A549 (cell line): ENCODE data around the gene LRIT2. TPM values are rescaled to one million over a fixed set of nuclear protein-coding genes. Genes with fewer than 3 reads are reported as not detected.

ENCODE experiments used
- ATAC-seq, 2 experiments: fragments of 200-7000 bp in 1 of 2; fragments of >200 bp in 1 of 2; cut with Nextera tagmentation in 1 of 2; cut with Tn5 transposase in 1 of 2; 3 replicates each; pipeline versions ENCODE4 v1.8.0 to v1.9.1; 2018 to 2020; ENCODE audit warnings: mild to moderate bottlenecking in 1 of 2, moderate library complexity in 1 of 2
- CTCF ChIA-PET: fragments of 300-600 bp; sonication (Branson Sonifier 250); formaldehyde crosslinking; extraction: SDS; loops from one replicate; lab custom pipeline; 2021; ENCODE audit warnings: antibody characterized with exemption, inconsistent platforms; lab: Yijun Ruan, JAX
- POLR2A ChIA-PET: fragments of 350-600 bp; formaldehyde crosslinking; extraction: SDS; loops from one replicate; lab custom pipeline; 2021; ENCODE audit warnings: antibody characterized with exemption, inconsistent platforms; lab: Yijun Ruan, JAX
- DNase-seq, 2 experiments: peaks; one replicate each; pipeline versions ENCODE4 v3.0.0 to v3.0.0-alpha.2; 2011 to 2016; ENCODE audit warnings: low read depth in 1 of 2, low spot score in 1 of 2
- FAIRE-seq: peaks from 2 replicates; lab custom pipeline; 2011; peaks lifted over from hg19 to GRCh38; lab: Jason Lieb, UNC
- H3K27ac ChIP-seq, 2 experiments: fragments of >200 bp; sonication (Bioruptor Twin); formaldehyde crosslinking; 3 replicates each; pipeline ENCODE4 v1.5.1; 2016 to 2017
- H3K4me1 ChIP-seq: fragments of >200 bp; sonication (Bioruptor Twin); formaldehyde crosslinking; 3 replicates; pipeline ENCODE4 v1.6.1; 2016
- H3K4me2 ChIP-seq: fragments of >200 bp; sonication (Bioruptor Twin); formaldehyde crosslinking; 3 replicates; pipeline ENCODE4 v1.6.1; 2016
- H3K4me3 ChIP-seq: fragments of >200 bp; sonication (Bioruptor Twin); formaldehyde crosslinking; 3 replicates; pipeline ENCODE4 v1.5.1; 2016
- H3K9me3 ChIP-seq: fragments of >200 bp; sonication (Bioruptor Twin); formaldehyde crosslinking; 3 replicates; pipeline ENCODE4 v1.6.1; 2016
- BHLHE40 ChIP-seq: IDR thresholded peaks from 2 replicates; pipeline ENCODE4 v1.6.1; 2012; ENCODE audit warnings: low read depth, low read length, inconsistent platforms
- CBX2 ChIP-seq: fragments of 200-600 bp; sonication (generic); IDR thresholded peaks from 2 replicates; pipeline ENCODE4 v1.6.1; 2016; ENCODE audit warnings: low read depth, mild to moderate bottlenecking, borderline replicate concordance
- EHF ChIP-seq: fragments of 250-450 bp; sonication (Bioruptor Pico); IDR thresholded peaks from 2 replicates; pipeline ENCODE4 v1.5.0; 2020; ENCODE audit warnings: mild to moderate bottlenecking
- EHMT2 ChIP-seq: fragments of 200-600 bp; sonication (generic); IDR thresholded peaks from 2 replicates; pipeline ENCODE4 v1.6.1; 2016; ENCODE audit warnings: antibody characterized with exemption, low read depth, mild to moderate bottlenecking, moderate library complexity
- EP300 ChIP-seq, 2 experiments: fragments of >200 bp; sonication (Bioruptor Twin); formaldehyde crosslinking; IDR thresholded peaks; 2 replicates in 1 of 2; 3 replicates in 1 of 2; pipeline ENCODE4 v1.6.1; 2016 to 2017
- FOSL2 ChIP-seq, 2 experiments: fragments of 450-650 bp in 1 of 2; fragments of >200 bp in 1 of 2; sonication (Bioruptor Twin) in 1 of 2; formaldehyde crosslinking; IDR thresholded peaks; 2 replicates each; pipeline versions ENCODE4 v1.5.0 to v1.6.1; 2016 to 2020; ENCODE audit warnings: mild to moderate bottlenecking in 1 of 2, moderate library complexity in 1 of 2
- GATA3 ChIP-seq: IDR thresholded peaks from 2 replicates; pipeline ENCODE4 v1.6.1; 2012; ENCODE audit warnings: borderline replicate concordance
- HDAC2 ChIP-seq: fragments of 200-600 bp; sonication (generic); IDR thresholded peaks from 2 replicates; pipeline ENCODE4 v1.6.1; 2016
- HEYL ChIP-seq: fragments of 250-450 bp; sonication (Bioruptor Pico); IDR thresholded peaks from 2 replicates; pipeline ENCODE4 v1.8.0; 2021; ENCODE audit warnings: mild to moderate bottlenecking, moderate library complexity
- JUNB ChIP-seq: fragments of >200 bp; sonication (Bioruptor Twin); formaldehyde crosslinking; IDR thresholded peaks from 2 replicates; pipeline ENCODE4 v1.6.1; 2016
- MYC ChIP-seq: IDR thresholded peaks from 2 replicates; pipeline ENCODE4 v1.6.1; 2012; ENCODE audit warnings: mild to moderate bottlenecking, inconsistent platforms, low read length, improper control_type of control experiment, borderline replicate concordance
- NPAS2 ChIP-seq: fragments of 250-450 bp; sonication (Bioruptor Pico); IDR thresholded peaks from 2 replicates; pipeline ENCODE4 v1.8.0; 2022; ENCODE audit warnings: mild to moderate bottlenecking, moderate library complexity, borderline replicate concordance
- NR3C1 ChIP-seq: fragments of >200 bp; sonication (Bioruptor Twin); formaldehyde crosslinking; IDR thresholded peaks from 3 replicates; pipeline ENCODE4 v1.6.1; 2017
- PHF8 ChIP-seq: fragments of 200-600 bp; sonication (generic); IDR thresholded peaks from 2 replicates; pipeline ENCODE4 v1.6.1; 2016; ENCODE audit warnings: low read depth, mild to moderate bottlenecking, antibody characterized with exemption, moderate library complexity, borderline replicate concordance
- POLR2A ChIP-seq: IDR thresholded peaks from 2 replicates; pipeline ENCODE4 v1.6.1; 2012; ENCODE audit warnings: mild to moderate bottlenecking, low read length
- RAD21 ChIP-seq, 2 experiments: fragments of >200 bp in 1 of 2; sonication (Bioruptor Twin) in 1 of 2; formaldehyde crosslinking in 1 of 2; IDR thresholded peaks in 1 of 2; conservative IDR thresholded peaks in 1 of 2; 2 replicates in 1 of 2; 3 replicates in 1 of 2; pipeline ENCODE4 v1.6.1; 2012 to 2018; ENCODE audit warnings: inconsistent platforms in 1 of 2
- RFX5 ChIP-seq: fragments of 450-650 bp; IDR thresholded peaks from 2 replicates; pipeline ENCODE4 v1.7.1; 2014; ENCODE audit warnings: antibody characterized with exemption, mild to moderate bottlenecking, moderate library complexity
- RNF2 ChIP-seq: fragments of 200-600 bp; sonication (generic); IDR thresholded peaks from 2 replicates; pipeline ENCODE4 v1.6.1; 2016; ENCODE audit warnings: low read depth, mild to moderate bottlenecking, antibody characterized with exemption, moderate library complexity, borderline replicate concordance
- SREBF2 ChIP-seq: fragments of 450-650 bp; IDR thresholded peaks from 2 replicates; pipeline ENCODE4 v1.6.1; 2014; ENCODE audit warnings: mild to moderate bottlenecking, moderate library complexity
- TP53 ChIP-seq: fragments of 250-450 bp; sonication (Bioruptor Pico); IDR thresholded peaks from 2 replicates; pipeline ENCODE4 v1.5.0; 2021; ENCODE audit warnings: mild to moderate bottlenecking, moderate library complexity
- ZNF302 ChIP-seq: fragments of 250-450 bp; sonication (Bioruptor Pico); IDR thresholded peaks from 2 replicates; pipeline ENCODE4 v1.9.0; 2021; ENCODE audit warnings: inconsistent platforms, mild to moderate bottlenecking, moderate library complexity
- ZSCAN20 ChIP-seq: fragments of 250-450 bp; sonication (Bioruptor Pico); IDR thresholded peaks from 2 replicates; pipeline ENCODE4 v1.8.0; 2022; ENCODE audit warnings: mild to moderate bottlenecking, moderate library complexity
- WGBS: methylation state at CpG from one replicate; pipeline ENCODE4 v1.1.6; 2017; ENCODE audit errors: missing lambda C conversion rate; 5-methylcytosine and 5-hydroxymethylcytosine counted together
- polyA plus RNA-seq, 4 experiments: library from polyadenylated mRNA; depleted of rRNA in 3 of 4; stranded (reverse); fragments of >200 nt; fragmentation: RNase III in 1 of 4; extraction: RNeasy Plus Mini Kit Qiagen cat#74134 plus additional on column Dnase treatment in 1 of 4; gene quantifications; 2 replicates in 3 of 4; 3 replicates in 1 of 4; pipeline ENCODE4 v1.2.3, GENCODE V29; 2011 to 2017
- TF ChIP-seq, protein P1 (sequence below): IDR thresholded peaks from 2 replicates; pipeline ENCODE4 v1.6.1; 2012; ENCODE audit warnings: low read depth, borderline replicate concordance
- TF ChIP-seq, protein P2 (sequence below): fragments of 200-600 bp; sonication (generic); IDR thresholded peaks from 2 replicates; pipeline ENCODE4 v1.6.1; 2016; ENCODE audit warnings: antibody characterized with exemption, mild to moderate bottlenecking, moderate library complexity
- TF ChIP-seq, protein P3 (sequence below): fragments of >200 bp; sonication (Bioruptor Twin); formaldehyde crosslinking; IDR thresholded peaks from 3 replicates; pipeline ENCODE4 v1.6.1; 2016
- TF ChIP-seq, protein P4 (sequence below): IDR thresholded peaks from 2 replicates; pipeline ENCODE4 v1.6.1; 2012
- TF ChIP-seq, protein P5 (sequence below): fragments of 250-450 bp; sonication (Bioruptor Pico); IDR thresholded peaks from 2 replicates; pipeline ENCODE4 v1.5.0; 2021; ENCODE audit warnings: mild to moderate bottlenecking, moderate library complexity, borderline replicate concordance
- TF ChIP-seq, protein P6 (sequence below): fragments of >200 bp; sonication (Bioruptor Twin); formaldehyde crosslinking; IDR thresholded peaks from 2 replicates; pipeline ENCODE4 v1.6.1; 2016
- TF ChIP-seq, protein P7 (sequence below): fragments of 450-650 bp; IDR thresholded peaks from 2 replicates; pipeline ENCODE4 v1.6.1; 2014; ENCODE audit warnings: antibody characterized with exemption

Gene LRIT2
- polyA plus RNA-seq, 2 of the 4 experiments (the other 2 are of a cell fraction), result not detected

DNA sequence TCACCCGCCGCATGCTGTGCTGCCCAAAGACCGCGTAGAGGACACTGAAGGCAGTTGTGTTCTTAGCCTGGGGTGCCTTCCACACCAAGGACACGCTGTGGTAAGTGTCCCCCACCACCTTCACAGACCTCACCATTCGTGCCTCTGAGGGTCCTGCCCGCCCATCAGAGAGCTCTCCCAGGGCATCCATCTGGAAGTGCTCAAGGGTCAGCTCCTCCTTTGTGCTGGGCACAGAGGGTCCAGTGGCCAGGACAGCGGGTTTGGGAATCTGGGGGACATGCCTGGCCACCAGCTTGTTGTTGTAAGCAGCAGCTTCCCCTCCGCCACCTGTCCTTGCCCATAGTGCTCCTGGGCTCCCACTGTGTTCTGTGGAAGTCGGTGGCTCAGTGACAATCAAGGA is 7.0 kb upstream of the LRIT2 start:
- H3K9me3 ChIP-seq, result no peaks in the 10 kb centered on the region
- FAIRE-seq, result no peak
- CTCF ChIA-PET, result interaction anchor here (0.6 to 2.1 kb wide), 5 partner anchors 15 to 531 kb away, joined by 3 to 8 read pairs (median 3); no protein-coding TSS in a partner anchor
- H3K4me3 ChIP-seq, result no peak overlapping the region
- H3K27ac ChIP-seq, result no peak overlapping the region
- no peak for ATAC-seq
- POLR2A ChIA-PET, result interaction anchor here (0.5 kb wide), 1 partner anchor 1272 kb away, joined by 6 read pairs; no protein-coding TSS in a partner anchor
- no peaks in the 10 kb centered on the region for H3K4me1 ChIP-seq
- 17% methylated on average over 10 of the region's 10 CpGs for WGBS
- DNase-seq, result no peak
- TF ChIP-seq MYC (no peak), EP300 (IDR thresholded peaks at IDR 0.05) (no peak), RFX5 (no peak), TP53 (CRISPR knock-in tag) (no peak), ZNF302 (no peak), ZSCAN20 (CRISPR knock-in tag) (no peak), RNF2 (no peak), GATA3 (no peak), HDAC2 (no peak), NPAS2 (CRISPR knock-in tag) (no peak)
- TF ChIP-seq, protein P1, sequence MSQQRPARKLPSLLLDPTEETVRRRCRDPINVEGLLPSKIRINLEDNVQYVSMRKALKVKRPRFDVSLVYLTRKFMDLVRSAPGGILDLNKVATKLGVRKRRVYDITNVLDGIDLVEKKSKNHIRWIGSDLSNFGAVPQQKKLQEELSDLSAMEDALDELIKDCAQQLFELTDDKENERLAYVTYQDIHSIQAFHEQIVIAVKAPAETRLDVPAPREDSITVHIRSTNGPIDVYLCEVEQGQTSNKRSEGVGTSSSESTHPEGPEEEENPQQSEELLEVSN, result no peak
- TF ChIP-seq, protein P2, sequence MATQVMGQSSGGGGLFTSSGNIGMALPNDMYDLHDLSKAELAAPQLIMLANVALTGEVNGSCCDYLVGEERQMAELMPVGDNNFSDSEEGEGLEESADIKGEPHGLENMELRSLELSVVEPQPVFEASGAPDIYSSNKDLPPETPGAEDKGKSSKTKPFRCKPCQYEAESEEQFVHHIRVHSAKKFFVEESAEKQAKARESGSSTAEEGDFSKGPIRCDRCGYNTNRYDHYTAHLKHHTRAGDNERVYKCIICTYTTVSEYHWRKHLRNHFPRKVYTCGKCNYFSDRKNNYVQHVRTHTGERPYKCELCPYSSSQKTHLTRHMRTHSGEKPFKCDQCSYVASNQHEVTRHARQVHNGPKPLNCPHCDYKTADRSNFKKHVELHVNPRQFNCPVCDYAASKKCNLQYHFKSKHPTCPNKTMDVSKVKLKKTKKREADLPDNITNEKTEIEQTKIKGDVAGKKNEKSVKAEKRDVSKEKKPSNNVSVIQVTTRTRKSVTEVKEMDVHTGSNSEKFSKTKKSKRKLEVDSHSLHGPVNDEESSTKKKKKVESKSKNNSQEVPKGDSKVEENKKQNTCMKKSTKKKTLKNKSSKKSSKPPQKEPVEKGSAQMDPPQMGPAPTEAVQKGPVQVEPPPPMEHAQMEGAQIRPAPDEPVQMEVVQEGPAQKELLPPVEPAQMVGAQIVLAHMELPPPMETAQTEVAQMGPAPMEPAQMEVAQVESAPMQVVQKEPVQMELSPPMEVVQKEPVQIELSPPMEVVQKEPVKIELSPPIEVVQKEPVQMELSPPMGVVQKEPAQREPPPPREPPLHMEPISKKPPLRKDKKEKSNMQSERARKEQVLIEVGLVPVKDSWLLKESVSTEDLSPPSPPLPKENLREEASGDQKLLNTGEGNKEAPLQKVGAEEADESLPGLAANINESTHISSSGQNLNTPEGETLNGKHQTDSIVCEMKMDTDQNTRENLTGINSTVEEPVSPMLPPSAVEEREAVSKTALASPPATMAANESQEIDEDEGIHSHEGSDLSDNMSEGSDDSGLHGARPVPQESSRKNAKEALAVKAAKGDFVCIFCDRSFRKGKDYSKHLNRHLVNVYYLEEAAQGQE, result no peak
- TF ChIP-seq, protein P3, sequence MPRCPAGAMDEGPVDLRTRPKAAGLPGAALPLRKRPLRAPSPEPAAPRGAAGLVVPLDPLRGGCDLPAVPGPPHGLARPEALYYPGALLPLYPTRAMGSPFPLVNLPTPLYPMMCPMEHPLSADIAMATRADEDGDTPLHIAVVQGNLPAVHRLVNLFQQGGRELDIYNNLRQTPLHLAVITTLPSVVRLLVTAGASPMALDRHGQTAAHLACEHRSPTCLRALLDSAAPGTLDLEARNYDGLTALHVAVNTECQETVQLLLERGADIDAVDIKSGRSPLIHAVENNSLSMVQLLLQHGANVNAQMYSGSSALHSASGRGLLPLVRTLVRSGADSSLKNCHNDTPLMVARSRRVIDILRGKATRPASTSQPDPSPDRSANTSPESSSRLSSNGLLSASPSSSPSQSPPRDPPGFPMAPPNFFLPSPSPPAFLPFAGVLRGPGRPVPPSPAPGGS, result no peak
- TF ChIP-seq, all 56 proteins: peak for 0
- no peak overlapping the region for H3K4me2 ChIP-seq

DNA sequence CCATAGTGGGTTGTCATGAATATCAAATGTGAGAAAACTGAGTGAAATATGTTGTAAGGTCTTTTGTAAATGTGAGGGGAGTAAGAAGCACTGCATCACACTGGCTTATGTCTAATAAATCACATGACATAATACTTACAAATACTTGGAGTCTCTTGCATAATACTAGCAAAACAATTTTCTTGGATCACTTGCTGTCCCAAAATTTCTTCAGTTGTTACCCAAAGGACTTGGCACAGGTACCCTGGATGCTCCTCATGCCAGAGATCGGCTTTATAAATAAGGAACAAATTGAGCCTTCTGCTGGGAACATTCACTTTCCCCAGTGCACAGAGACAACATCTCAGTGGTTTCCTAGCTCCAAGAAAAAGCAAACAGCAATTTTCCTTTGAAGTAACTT is 5.0 kb upstream of the LRIT2 start:
- Histone ChIP-seq H3K4me2 (no peak overlapping the region), H3K27ac (no peak overlapping the region), H3K4me3 (no peak overlapping the region), H3K9me3 (no peaks in the 10 kb centered on the region), H3K4me1 (no peaks in the 10 kb centered on the region)
- FAIRE-seq, result no peak
- no peak for ATAC-seq
- no peak for DNase-seq
- CTCF ChIA-PET, result no interaction called here
- no peak for TF ChIP-seq POLR2A
- TF ChIP-seq EHMT2, result no peak
- no peak for TF ChIP-seq JUNB
- TF ChIP-seq ZNF302, result no peak
- TF ChIP-seq PHF8, result no peak
- TF ChIP-seq RAD21 (conservative IDR thresholded peaks at IDR 0.05 in 1 of 2, IDR thresholded peaks at IDR 0.05 in 1 of 2), result no peak
- no peak for TF ChIP-seq BHLHE40
- TF ChIP-seq, protein P4, sequence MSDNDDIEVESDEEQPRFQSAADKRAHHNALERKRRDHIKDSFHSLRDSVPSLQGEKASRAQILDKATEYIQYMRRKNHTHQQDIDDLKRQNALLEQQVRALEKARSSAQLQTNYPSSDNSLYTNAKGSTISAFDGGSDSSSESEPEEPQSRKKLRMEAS, result no peak
- TF ChIP-seq, protein P5, sequence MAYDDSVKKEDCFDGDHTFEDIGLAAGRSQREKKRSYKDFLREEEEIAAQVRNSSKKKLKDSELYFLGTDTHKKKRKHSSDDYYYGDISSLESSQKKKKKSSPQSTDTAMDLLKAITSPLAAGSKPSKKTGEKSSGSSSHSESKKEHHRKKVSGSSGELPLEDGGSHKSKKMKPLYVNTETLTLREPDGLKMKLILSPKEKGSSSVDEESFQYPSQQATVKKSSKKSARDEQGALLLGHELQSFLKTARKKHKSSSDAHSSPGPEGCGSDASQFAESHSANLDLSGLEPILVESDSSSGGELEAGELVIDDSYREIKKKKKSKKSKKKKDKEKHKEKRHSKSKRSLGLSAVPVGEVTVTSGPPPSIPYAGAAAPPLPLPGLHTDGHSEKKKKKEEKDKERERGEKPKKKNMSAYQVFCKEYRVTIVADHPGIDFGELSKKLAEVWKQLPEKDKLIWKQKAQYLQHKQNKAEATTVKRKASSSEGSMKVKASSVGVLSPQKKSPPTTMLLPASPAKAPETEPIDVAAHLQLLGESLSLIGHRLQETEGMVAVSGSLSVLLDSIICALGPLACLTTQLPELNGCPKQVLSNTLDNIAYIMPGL, result no peak
- TF ChIP-seq FOSL2 (IDR thresholded peaks at IDR 0.05), result no peak
- no peak for TF ChIP-seq FOSL2 (CRISPR knock-in tag; IDR thresholded peaks at IDR 0.05)
- TF ChIP-seq HEYL (CRISPR knock-in tag), result no peak
- TF ChIP-seq, protein P6, sequence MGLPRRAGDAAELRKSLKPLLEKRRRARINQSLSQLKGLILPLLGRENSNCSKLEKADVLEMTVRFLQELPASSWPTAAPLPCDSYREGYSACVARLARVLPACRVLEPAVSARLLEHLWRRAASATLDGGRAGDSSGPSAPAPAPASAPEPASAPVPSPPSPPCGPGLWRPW, result no peak
- TF ChIP-seq, protein P7, sequence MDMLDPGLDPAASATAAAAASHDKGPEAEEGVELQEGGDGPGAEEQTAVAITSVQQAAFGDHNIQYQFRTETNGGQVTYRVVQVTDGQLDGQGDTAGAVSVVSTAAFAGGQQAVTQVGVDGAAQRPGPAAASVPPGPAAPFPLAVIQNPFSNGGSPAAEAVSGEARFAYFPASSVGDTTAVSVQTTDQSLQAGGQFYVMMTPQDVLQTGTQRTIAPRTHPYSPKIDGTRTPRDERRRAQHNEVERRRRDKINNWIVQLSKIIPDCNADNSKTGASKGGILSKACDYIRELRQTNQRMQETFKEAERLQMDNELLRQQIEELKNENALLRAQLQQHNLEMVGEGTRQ, result no peak
- no peak for TF ChIP-seq EHF (CRISPR knock-in tag)
- TF ChIP-seq SREBF2, result no peak
- no peak for TF ChIP-seq RFX5
- TF ChIP-seq CBX2, result no peak
- TF ChIP-seq MYC, result no peak
- TF ChIP-seq NR3C1, result no peak
- TF ChIP-seq TP53 (CRISPR knock-in tag), result no peak
- POLR2A ChIA-PET, result no interaction called here
- 0% methylated on average over 1 of the region's 1 CpG for WGBS
